ENCODE measurements around the gene NFIA. TPM values are rescaled to one million over a fixed set of nuclear protein-coding genes. Genes with fewer than 3 reads are reported as not detected.

Gene NFIA
- total and polyA plus RNA-seq, 2 of the 13 experiments (the other 11 are each of a cell fraction or from before 2014, with no cell fraction given), result 14.7 to 28.5 TPM

GRCh38 chr1:61169634-61170033 is 87.3 kb downstream of the NFIA start (continued):
- TF ChIP-seq AKNA (CRISPR knock-in tag; IDR thresholded peaks at IDR 0.05; ENCODE audit: borderline replicate concordance) (no peak), MXD1 (CRISPR knock-in tag; IDR thresholded peaks at IDR 0.05) (no peak), ZNF142 (CRISPR knock-in tag; IDR thresholded peaks at IDR 0.05) (no peak)
